GM12801 (cell line): ENCODE data around the gene C1orf174.

Experiments used
- CTCF ChIP-seq: IDR thresholded peaks from one replicate; pipeline ENCODE4 v1.5.1; 2011; ENCODE audit warnings: control low read depth; ENCODE audit not compliant: insufficient read length; ENCODE audit errors: extremely low read depth

The C1orf174 gene

GRCh38 chr1:3895279-3895950, 4.7 kb downstream of the C1orf174 start:
- TF ChIP-seq CTCF = no peak

GRCh38 chr1:3894626-3895278, 5.3 kb downstream of the C1orf174 start:
- no peak for TF ChIP-seq CTCF

- TF ChIP-seq CTCF = no peak
Measured at GRCh38 chr1:3893190-3893589, 6.9 kb downstream of the C1orf174 start.

GRCh38 chr1:3892748-3893147, 7.3 kb downstream of the C1orf174 start:
- no peak for TF ChIP-seq CTCF

GRCh38 chr1:3891329-3891865, 8.7 kb downstream of the C1orf174 start:
- TF ChIP-seq CTCF = no peak

- TF ChIP-seq CTCF = no peak
Measured at GRCh38 chr1:3890389-3891328, 9.4 kb downstream of the C1orf174 start.

GRCh38 chr1:3889936-3890335, 10.1 kb downstream of the C1orf174 start:
- no peak for TF ChIP-seq CTCF
